ENCODE measurements around the gene ZNF415.

Gene ZNF415

GRCh38 chr19:53094754-53095575 lies 37.7 kb downstream of the ZNF415 start:
- H3K79me2 ChIP-seq (ENCODE audit: low read length): peaks cover 52% of the 10 kb centered on the region
- H3K4me2 ChIP-seq (ENCODE audit: low read length): no peak overlapping the region
- no peak overlapping the region for H3K9ac ChIP-seq (ENCODE audit: low read length)
- H3K27me3 ChIP-seq (ENCODE audit: low read depth, low read length): no peaks in the 10 kb centered on the region
- no peak overlapping the region for H2AFZ ChIP-seq (ENCODE audit: low read depth, low read length)
- H4K20me1 ChIP-seq (ENCODE audit: insufficient read depth, low read length): peaks cover 55% of the 10 kb centered on the region
- H3K4me1 ChIP-seq (ENCODE audit: low read length): no peaks in the 10 kb centered on the region
- no peak overlapping the region for H3K4me3 ChIP-seq (ENCODE audit: low read length)
- H3K36me3 ChIP-seq (replicated peaks; ENCODE audit: low read depth, low read length): peaks cover 64% of the 10 kb centered on the region
- no peaks in the 10 kb centered on the region for H3K9me3 ChIP-seq (ENCODE audit: insufficient read depth, low read length)
- H3K27ac ChIP-seq (ENCODE audit: low read length): no peak overlapping the region
- TF ChIP-seq CTCF (IDR thresholded peaks at IDR 0.05; ENCODE audit: low read depth, low read length) (no peak), EZH2phosphoT487 (IDR thresholded peaks at IDR 0.05; ENCODE audit: low read depth) (no peak)

DNA sequence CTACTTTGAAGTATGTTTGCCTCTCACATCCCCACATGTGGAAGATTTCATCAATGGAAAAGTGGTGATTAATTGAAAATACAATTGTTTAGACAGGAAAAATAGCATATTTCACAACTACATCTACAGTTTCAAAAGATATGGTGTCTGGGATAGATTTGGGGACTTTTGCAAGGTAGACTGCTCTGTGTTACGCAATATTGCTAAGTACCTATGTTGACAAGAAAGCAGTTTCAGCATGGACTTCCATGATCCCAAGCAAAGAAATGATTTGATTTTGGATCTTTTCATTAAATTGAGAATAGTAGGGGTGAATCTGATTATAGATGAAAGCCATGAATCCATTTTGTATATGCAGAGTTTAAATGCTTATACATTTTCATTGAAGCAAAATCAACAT lies 40.0 kb downstream of the ZNF415 start:
- peaks cover 42% of the 10 kb centered on the region for H4K20me1 ChIP-seq (ENCODE audit: insufficient read depth, low read length)
- no peaks in the 10 kb centered on the region for H3K4me1 ChIP-seq (ENCODE audit: low read length)
- H3K4me3 ChIP-seq (ENCODE audit: low read length): no peak overlapping the region
- H3K9ac ChIP-seq (ENCODE audit: low read length): no peak overlapping the region
- H3K27me3 ChIP-seq (ENCODE audit: low read depth, low read length): no peaks in the 10 kb centered on the region
- H3K27ac ChIP-seq (ENCODE audit: low read length): no peak overlapping the region
- peaks cover 71% of the 10 kb centered on the region for H3K36me3 ChIP-seq (replicated peaks; ENCODE audit: low read depth, low read length)
- H3K9me3 ChIP-seq (ENCODE audit: insufficient read depth, low read length): no peaks in the 10 kb centered on the region
- no peak for TF ChIP-seq EZH2phosphoT487 (IDR thresholded peaks at IDR 0.05; ENCODE audit: low read depth)
- no peak for TF ChIP-seq CTCF (IDR thresholded peaks at IDR 0.05; ENCODE audit: low read depth, low read length)
- H3K79me2 ChIP-seq (ENCODE audit: low read length): peaks cover 36% of the 10 kb centered on the region
- H3K4me2 ChIP-seq (ENCODE audit: low read length): no peak overlapping the region
- no peak overlapping the region for H2AFZ ChIP-seq (ENCODE audit: low read depth, low read length)

DNA sequence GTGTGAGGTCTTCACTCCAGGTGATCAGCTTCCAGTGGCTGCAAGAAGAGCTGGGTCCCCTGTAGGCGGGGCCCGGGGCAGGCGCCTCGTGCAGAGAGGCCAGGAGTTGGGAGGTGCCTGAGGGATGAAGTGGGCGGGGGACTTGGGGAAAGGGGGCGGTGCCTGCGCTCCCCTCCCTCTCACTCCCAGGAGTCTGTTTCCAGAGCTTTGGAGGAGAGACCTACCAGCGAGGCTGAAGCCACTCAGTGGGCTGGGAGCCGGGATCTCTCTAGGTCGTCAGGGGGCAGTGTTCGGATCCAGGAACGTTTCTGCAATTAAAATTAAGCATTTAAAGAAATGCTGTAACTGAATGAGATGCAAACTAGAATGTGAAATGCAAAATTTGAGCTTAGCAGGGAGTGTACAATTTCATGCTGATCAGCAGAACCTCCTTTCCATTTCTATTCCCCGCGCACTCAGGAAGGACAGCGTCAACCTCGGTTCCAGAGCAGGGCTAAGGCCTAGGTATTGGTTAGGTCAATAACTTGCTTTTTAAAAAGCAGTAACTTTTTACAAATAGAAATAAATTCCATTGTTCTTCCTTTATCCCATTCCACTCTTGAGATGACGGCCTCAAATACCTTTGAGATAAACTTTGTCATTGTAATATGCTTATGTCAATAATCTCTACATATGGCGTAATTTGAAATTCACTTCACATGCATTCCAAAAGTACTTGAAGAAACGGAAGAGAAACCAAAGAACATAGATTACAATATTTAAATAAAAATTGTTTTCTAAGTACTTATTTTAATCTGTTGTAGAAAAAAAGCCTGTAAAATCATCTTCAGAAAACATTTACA lies 41.1 kb downstream of the ZNF415 start:
- H3K36me3 ChIP-seq (replicated peaks; ENCODE audit: low read depth, low read length): peaks cover 74% of the 10 kb centered on the region
- H3K4me2 ChIP-seq (ENCODE audit: low read length): no peak overlapping the region
- H3K9ac ChIP-seq (ENCODE audit: low read length): no peak overlapping the region
- no peak overlapping the region for H3K4me3 ChIP-seq (ENCODE audit: low read length)
- H4K20me1 ChIP-seq (ENCODE audit: insufficient read depth, low read length): peaks cover 37% of the 10 kb centered on the region
- no peak overlapping the region for H2AFZ ChIP-seq (ENCODE audit: low read depth, low read length)
- TF ChIP-seq CTCF (IDR thresholded peaks at IDR 0.05; ENCODE audit: low read depth, low read length) (no peak), EZH2phosphoT487 (IDR thresholded peaks at IDR 0.05; ENCODE audit: low read depth) (no peak)
- H3K27ac ChIP-seq (ENCODE audit: low read length): no peak overlapping the region
- H3K4me1 ChIP-seq (ENCODE audit: low read length): no peaks in the 10 kb centered on the region
- H3K9me3 ChIP-seq (ENCODE audit: insufficient read depth, low read length): no peaks in the 10 kb centered on the region
- peaks cover 31% of the 10 kb centered on the region for H3K79me2 ChIP-seq (ENCODE audit: low read length)
- H3K27me3 ChIP-seq (ENCODE audit: low read depth, low read length): no peaks in the 10 kb centered on the region

DNA sequence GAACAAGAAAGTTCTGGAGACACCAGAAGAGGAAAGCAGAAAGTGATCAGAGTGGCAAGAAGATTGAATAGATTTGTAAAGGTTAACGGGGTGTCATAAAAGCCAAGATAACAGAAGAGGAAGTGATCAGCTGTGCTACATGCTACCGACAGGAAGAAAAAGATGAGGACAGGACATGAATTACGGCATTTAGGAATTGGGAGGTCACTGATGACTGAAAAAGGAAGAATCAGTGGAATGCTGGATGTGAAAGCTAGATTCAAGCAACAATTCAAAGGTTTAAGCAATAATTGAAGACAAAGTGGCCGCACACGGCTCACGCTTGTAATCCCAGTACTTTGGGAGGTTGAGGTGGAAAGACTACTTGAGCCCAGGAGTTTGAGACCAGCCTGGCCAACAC lies 44.6 kb downstream of the ZNF415 start:
- Histone ChIP-seq H3K4me3 (ENCODE audit: low read length) (no peak overlapping the region), H3K4me2 (ENCODE audit: low read length) (no peak overlapping the region), H3K36me3 (replicated peaks; ENCODE audit: low read depth, low read length) (peaks cover 90% of the 10 kb centered on the region), H2AFZ (ENCODE audit: low read depth, low read length) (no peak overlapping the region), H3K9me3 (ENCODE audit: insufficient read depth, low read length) (no peaks in the 10 kb centered on the region), H3K27me3 (ENCODE audit: low read depth, low read length) (no peaks in the 10 kb centered on the region), H3K27ac (ENCODE audit: low read length) (no peak overlapping the region), H3K79me2 (ENCODE audit: low read length) (peaks cover 12% of the 10 kb centered on the region), H3K9ac (ENCODE audit: low read length) (no peak overlapping the region), H3K4me1 (ENCODE audit: low read length) (no peaks in the 10 kb centered on the region), H4K20me1 (ENCODE audit: insufficient read depth, low read length) (peaks cover 17% of the 10 kb centered on the region; the same call in 1 of the 2 replicates)
- TF ChIP-seq EZH2phosphoT487 (IDR thresholded peaks at IDR 0.05; ENCODE audit: low read depth) (no peak), CTCF (IDR thresholded peaks at IDR 0.05; ENCODE audit: low read depth, low read length) (no peak)
